Peyer's patch (tissue), 4 donors: Measurements from ENCODE around the gene OMP.

Experiments
- POLR2A ChIP-seq, 2 donors: fragments of 450-650 bp; IDR thresholded peaks; one replicate each; pipeline ENCODE4 v1.5.1; 2017; ENCODE audit warnings: antibody characterized with exemption in 2 of 2, mild to moderate bottlenecking in 2 of 2, moderate library complexity in 2 of 2
- TF ChIP-seq, protein P1 (sequence below), 6 experiments: fragments of 450-650 bp in 4 of 6; fragments of 200-600 bp in 2 of 6; sonication (generic) in 1 of 6; IDR thresholded peaks; one replicate each; pipeline ENCODE4 v1.5.1; 2017 to 2019; ENCODE audit warnings: antibody characterized with exemption in 6 of 6, mild to moderate bottlenecking in 3 of 6, moderate library complexity in 1 of 6

DNA sequence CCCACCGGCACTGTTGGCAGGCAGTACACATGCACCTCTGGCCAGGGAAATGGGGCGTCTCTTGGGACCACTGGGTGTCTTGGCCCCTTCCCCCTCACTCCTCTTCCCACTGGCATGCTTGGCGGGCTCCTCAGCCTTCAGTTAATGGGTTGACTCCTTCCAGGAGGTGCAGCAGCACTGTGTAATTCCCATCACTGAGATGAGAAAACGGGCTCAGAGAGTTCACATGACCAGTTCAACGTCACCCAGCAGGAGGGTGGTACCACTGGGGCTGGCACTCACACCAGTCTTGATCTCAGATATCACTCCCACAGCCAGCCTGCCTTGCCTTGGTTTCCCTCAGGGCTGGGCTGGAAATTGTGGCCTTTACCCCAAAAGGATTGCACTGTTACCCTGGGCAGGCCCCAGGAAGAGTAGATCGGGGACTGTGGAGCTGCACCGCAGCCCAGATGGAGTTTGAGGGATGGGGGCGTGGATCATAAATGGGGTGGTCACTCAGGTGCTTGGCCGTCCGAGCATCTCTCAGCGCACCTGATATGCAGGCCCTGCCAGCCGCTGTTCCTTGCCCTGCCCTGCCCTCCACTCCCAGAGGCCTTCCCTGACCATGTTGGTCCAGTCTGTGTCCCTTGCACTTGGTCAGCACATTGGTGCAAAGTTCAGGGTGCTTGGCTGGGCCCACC, 18.9 kb upstream of the OMP start:
- TF ChIP-seq POLR2A (IDR thresholded peaks at IDR 0.05), result no peak
- TF ChIP-seq, protein P1, sequence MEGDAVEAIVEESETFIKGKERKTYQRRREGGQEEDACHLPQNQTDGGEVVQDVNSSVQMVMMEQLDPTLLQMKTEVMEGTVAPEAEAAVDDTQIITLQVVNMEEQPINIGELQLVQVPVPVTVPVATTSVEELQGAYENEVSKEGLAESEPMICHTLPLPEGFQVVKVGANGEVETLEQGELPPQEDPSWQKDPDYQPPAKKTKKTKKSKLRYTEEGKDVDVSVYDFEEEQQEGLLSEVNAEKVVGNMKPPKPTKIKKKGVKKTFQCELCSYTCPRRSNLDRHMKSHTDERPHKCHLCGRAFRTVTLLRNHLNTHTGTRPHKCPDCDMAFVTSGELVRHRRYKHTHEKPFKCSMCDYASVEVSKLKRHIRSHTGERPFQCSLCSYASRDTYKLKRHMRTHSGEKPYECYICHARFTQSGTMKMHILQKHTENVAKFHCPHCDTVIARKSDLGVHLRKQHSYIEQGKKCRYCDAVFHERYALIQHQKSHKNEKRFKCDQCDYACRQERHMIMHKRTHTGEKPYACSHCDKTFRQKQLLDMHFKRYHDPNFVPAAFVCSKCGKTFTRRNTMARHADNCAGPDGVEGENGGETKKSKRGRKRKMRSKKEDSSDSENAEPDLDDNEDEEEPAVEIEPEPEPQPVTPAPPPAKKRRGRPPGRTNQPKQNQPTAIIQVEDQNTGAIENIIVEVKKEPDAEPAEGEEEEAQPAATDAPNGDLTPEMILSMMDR (IDR thresholded peaks at IDR 0.05), result no peak
